Measurements from ENCODE around the gene ADAMTS4.

DNA sequence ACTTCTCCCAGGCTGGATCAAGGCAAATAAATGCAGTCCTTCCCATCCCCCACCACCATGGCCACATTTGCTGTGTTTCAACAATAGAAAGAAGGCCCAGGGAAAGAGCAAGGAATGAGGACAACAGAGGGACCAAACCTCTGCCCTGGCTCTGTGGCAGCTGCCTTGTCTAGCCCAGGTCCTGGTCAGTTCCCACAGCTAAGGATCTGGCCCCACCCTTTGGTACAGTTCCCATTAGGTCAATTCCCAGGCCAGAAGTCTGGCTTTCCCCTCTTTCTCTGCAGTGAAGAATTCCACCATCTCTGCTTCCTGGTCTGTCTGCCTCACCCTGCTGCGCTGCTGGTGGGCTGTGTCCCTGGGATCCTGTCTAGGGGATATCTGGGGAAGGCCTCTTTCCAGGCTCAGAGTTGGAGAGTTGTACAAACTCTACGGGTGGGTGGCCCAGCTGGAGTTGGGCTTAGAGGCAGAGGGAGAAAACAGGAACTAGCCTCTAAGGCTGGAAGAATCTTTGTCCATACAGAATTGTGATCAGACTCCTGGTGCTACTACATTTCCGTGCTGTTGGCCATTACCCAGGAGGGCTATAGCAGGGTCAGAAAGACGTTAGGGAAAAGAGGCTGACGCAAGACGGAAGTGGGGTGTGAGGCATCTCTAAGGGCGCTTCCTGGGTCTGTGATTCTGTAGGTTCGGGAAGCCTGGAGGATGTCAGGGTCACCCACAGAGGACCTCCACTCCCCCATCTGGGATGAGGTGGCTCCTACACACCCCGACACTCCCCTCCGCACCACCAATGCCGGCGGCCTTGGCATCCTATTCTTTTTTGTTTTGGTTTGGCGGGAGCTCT, 2.4 kb upstream of the ADAMTS4 start:
- TF ChIP-seq, protein P1, sequence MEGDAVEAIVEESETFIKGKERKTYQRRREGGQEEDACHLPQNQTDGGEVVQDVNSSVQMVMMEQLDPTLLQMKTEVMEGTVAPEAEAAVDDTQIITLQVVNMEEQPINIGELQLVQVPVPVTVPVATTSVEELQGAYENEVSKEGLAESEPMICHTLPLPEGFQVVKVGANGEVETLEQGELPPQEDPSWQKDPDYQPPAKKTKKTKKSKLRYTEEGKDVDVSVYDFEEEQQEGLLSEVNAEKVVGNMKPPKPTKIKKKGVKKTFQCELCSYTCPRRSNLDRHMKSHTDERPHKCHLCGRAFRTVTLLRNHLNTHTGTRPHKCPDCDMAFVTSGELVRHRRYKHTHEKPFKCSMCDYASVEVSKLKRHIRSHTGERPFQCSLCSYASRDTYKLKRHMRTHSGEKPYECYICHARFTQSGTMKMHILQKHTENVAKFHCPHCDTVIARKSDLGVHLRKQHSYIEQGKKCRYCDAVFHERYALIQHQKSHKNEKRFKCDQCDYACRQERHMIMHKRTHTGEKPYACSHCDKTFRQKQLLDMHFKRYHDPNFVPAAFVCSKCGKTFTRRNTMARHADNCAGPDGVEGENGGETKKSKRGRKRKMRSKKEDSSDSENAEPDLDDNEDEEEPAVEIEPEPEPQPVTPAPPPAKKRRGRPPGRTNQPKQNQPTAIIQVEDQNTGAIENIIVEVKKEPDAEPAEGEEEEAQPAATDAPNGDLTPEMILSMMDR (IDR thresholded peaks at IDR 0.05; ENCODE audit: low read depth, low read length) = no peak
- TF ChIP-seq EZH2phosphoT487 (IDR thresholded peaks at IDR 0.05; ENCODE audit: low read depth) = no peak

Data from OCI-LY3 (cell line).